Astrocyte (in vitro differentiated cells and primary cell): ENCODE results near the gene MAP7.

Experiments used
- CTCF ChIP-seq: IDR thresholded peaks from 2 replicates; pipeline ENCODE4 v1.5.1; 2011; ENCODE audit warnings: low read depth, mild to moderate bottlenecking, inconsistent platforms, low read length, moderate library complexity; ENCODE audit not compliant: insufficient read depth
- EZH2 ChIP-seq: IDR thresholded peaks from 2 replicates; pipeline ENCODE4 v1.6.1; 2012; ENCODE audit warnings: mild to moderate bottlenecking, low read length, inconsistent platforms; ENCODE audit not compliant: insufficient read depth

DNA sequence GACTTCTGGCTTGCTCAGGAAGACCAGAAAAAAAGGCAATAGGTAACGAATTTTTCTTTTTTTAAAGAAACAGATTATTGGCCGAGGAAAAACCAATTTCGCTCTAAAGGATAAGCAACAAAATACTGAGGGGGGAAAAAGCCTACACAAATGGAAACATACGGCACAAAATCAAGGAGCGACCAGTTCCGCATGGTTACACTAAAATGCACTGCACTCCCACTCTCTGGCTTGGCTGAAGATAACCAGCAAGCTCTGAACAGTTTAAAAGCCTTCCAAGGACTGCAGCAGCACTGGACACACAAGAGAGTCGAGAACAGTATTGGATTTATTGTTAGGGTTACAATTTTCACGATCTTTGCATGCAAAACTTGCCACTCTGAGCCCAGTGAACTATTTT, 881 bp upstream of the MAP7 start:
- TF ChIP-seq CTCF: no peak
- TF ChIP-seq EZH2: no peak
